WTC11 (cell line): Measurements from ENCODE around the gene ZNF775. TPM values are rescaled to one million over a fixed set of nuclear protein-coding genes. Genes with fewer than 3 reads are reported as not detected.

Experiments
- ATAC-seq: fragments of 200-7000 bp; cut with Tn5 transposase; 2 replicates; pipeline ENCODE4 v1.10.0; 2021; ENCODE audit warnings: mild to moderate bottlenecking, moderate library complexity
- CTCF ChIA-PET: fragments of 300-600 bp; sonication (Branson Sonifier 250); formaldehyde crosslinking; loops from one replicate; lab custom pipeline; 2021; ENCODE audit warnings: antibody characterized with exemption; lab: Charles Lee
- POLR2A ChIA-PET: fragments of 350-600 bp; sonication (Branson Sonifier 250); formaldehyde crosslinking; loops from one replicate; lab custom pipeline; 2021; ENCODE audit warnings: antibody characterized with exemption; lab: Charles Lee
- DNase-seq: peaks from one replicate; pipeline ENCODE4 v3.0.0; 2021; ENCODE audit warnings: low spot score
- H3K27ac Mint-ChIP-seq: 2 replicates; pipeline ENCODE4 v1.8.0; 2021; ENCODE audit warnings: mixed read lengths
- H3K27me3 Mint-ChIP-seq: 2 replicates; pipeline ENCODE4 v1.8.0; 2021; ENCODE audit warnings: low read depth, mild to moderate bottlenecking, moderate library complexity, mixed read lengths
- H3K36me3 Mint-ChIP-seq: 2 replicates; pipeline ENCODE4 v1.8.0; 2021; ENCODE audit warnings: mixed read lengths
- H3K4me1 Mint-ChIP-seq: 2 replicates; pipeline ENCODE4 v1.8.0; 2022; ENCODE audit warnings: mixed read lengths
- H3K4me3 Mint-ChIP-seq: 2 replicates; pipeline ENCODE4 v1.8.0; 2021; ENCODE audit warnings: mild to moderate bottlenecking, moderate library complexity, mixed read lengths
- H3K9me3 Mint-ChIP-seq: 2 replicates; pipeline ENCODE4 v1.8.0; 2021; ENCODE audit warnings: mixed read lengths
- AFF4 ChIP-seq: sonication (generic); formaldehyde crosslinking; IDR thresholded peaks from 2 replicates; pipeline ENCODE4 v1.8.1; 2023; ENCODE audit warnings: mild to moderate bottlenecking, missing genetic modification reagents, borderline replicate concordance
- AR ChIP-seq: fragments of 250-450 bp; sonication (Bioruptor Pico); IDR thresholded peaks from 2 replicates; pipeline ENCODE4 v1.9.0; 2021; ENCODE audit warnings: mild to moderate bottlenecking
- E2F5 ChIP-seq: sonication (generic); formaldehyde crosslinking; IDR thresholded peaks from 2 replicates; pipeline ENCODE4 v1.8.1; 2022; ENCODE audit warnings: mild to moderate bottlenecking, moderate library complexity, missing genetic modification reagents
- ELF4 ChIP-seq: sonication (generic); formaldehyde crosslinking; IDR thresholded peaks from 2 replicates; pipeline ENCODE4 v1.8.1; 2022; ENCODE audit warnings: low read depth, mild to moderate bottlenecking, moderate library complexity, missing genetic modification reagents
- ETV6 ChIP-seq: sonication (generic); formaldehyde crosslinking; IDR thresholded peaks from 2 replicates; pipeline ENCODE4 v1.8.1; 2022; ENCODE audit warnings: mild to moderate bottlenecking, missing genetic modification reagents
- FOXJ3 ChIP-seq: sonication (generic); formaldehyde crosslinking; IDR thresholded peaks from 2 replicates; pipeline ENCODE4 v1.9.0; 2021; ENCODE audit warnings: missing genetic modification reagents, mild to moderate bottlenecking, borderline replicate concordance
- FOXP1 ChIP-seq: sonication (generic); formaldehyde crosslinking; IDR thresholded peaks from 2 replicates; pipeline ENCODE4 v1.8.0; 2022; ENCODE audit warnings: missing genetic modification reagents, mild to moderate bottlenecking, moderate library complexity, borderline replicate concordance
- GTF2I ChIP-seq: fragments of 250-450 bp; sonication (Bioruptor Pico); conservative IDR thresholded peaks from 2 replicates; pipeline ENCODE4 v1.4.0; 2021; ENCODE audit warnings: mild to moderate bottlenecking
- IRF2 ChIP-seq: sonication (generic); formaldehyde crosslinking; IDR thresholded peaks from 2 replicates; pipeline ENCODE4 v1.8.0; 2022; ENCODE audit warnings: low read depth, missing genetic modification reagents, borderline replicate concordance
- MAX ChIP-seq: sonication (generic); formaldehyde crosslinking; IDR thresholded peaks from 2 replicates; pipeline ENCODE4 v1.8.0; 2022; ENCODE audit warnings: mild to moderate bottlenecking, missing genetic modification reagents
- NFE2L1 ChIP-seq: sonication (generic); formaldehyde crosslinking; IDR thresholded peaks from 2 replicates; pipeline ENCODE4 v1.8.1; 2023; ENCODE audit warnings: missing genetic modification reagents
- NFYB ChIP-seq: sonication (generic); formaldehyde crosslinking; conservative IDR thresholded peaks from 2 replicates; pipeline ENCODE4 v1.8.0; 2022; ENCODE audit warnings: low read depth, missing genetic modification reagents
- NR1H2 ChIP-seq: sonication (generic); formaldehyde crosslinking; IDR thresholded peaks from 2 replicates; pipeline ENCODE4 v1.9.0; 2021; ENCODE audit warnings: mild to moderate bottlenecking, moderate library complexity, missing genetic modification reagents
- RELA ChIP-seq: sonication (generic); formaldehyde crosslinking; IDR thresholded peaks from 2 replicates; pipeline ENCODE4 v1.8.1; 2022; ENCODE audit warnings: missing genetic modification reagents, mild to moderate bottlenecking, borderline replicate concordance
- SOX15 ChIP-seq: fragments of 250-450 bp; sonication (Bioruptor Pico); IDR thresholded peaks from 2 replicates; pipeline ENCODE4 v1.9.0; 2021; ENCODE audit warnings: mild to moderate bottlenecking
- ZBTB21 ChIP-seq: sonication (generic); formaldehyde crosslinking; IDR thresholded peaks from 2 replicates; pipeline ENCODE4 v1.8.1; 2023; ENCODE audit warnings: mild to moderate bottlenecking, missing genetic modification reagents, borderline replicate concordance
- ZMAT4 ChIP-seq: fragments of 250-450 bp; sonication (Bioruptor Pico); IDR thresholded peaks from 2 replicates; pipeline ENCODE4 v1.9.0; 2021; ENCODE audit warnings: mild to moderate bottlenecking
- ZNF219 ChIP-seq: sonication (generic); formaldehyde crosslinking; IDR thresholded peaks from 2 replicates; pipeline ENCODE4 v1.8.0; 2023; ENCODE audit warnings: missing genetic modification reagents, mild to moderate bottlenecking, borderline replicate concordance
- ZNF416 ChIP-seq: fragments of 250-450 bp; sonication (Bioruptor Pico); IDR thresholded peaks from 2 replicates; pipeline ENCODE4 v1.9.0; 2021; ENCODE audit warnings: mild to moderate bottlenecking, inconsistent platforms
- ZNF671 ChIP-seq: fragments of 250-450 bp; sonication (Bioruptor Pico); IDR thresholded peaks from 2 replicates; pipeline ENCODE4 v1.8.0; 2021; ENCODE audit warnings: mild to moderate bottlenecking
- total RNA-seq: library from RNA; stranded (reverse); gene quantifications from 3 replicates; pipeline ENCODE4 v1.2.3, GENCODE V29; 2021
- TF ChIP-seq, protein P1 (sequence below): sonication (generic); formaldehyde crosslinking; IDR thresholded peaks from 2 replicates; pipeline ENCODE4 v1.8.1; 2022; ENCODE audit warnings: low read depth, missing genetic modification reagents, borderline replicate concordance
- TF ChIP-seq, protein P2 (sequence below): sonication (generic); formaldehyde crosslinking; IDR thresholded peaks from 2 replicates; pipeline ENCODE4 v1.8.1; 2023; ENCODE audit warnings: mild to moderate bottlenecking, moderate library complexity, missing genetic modification reagents

ZNF775 gene
- total RNA-seq, 1 experiment from 2014 or later: 25.4 TPM

GRCh38 chr7:150444674-150445365, 65.7 kb downstream of the ZNF775 start:
- Mint-ChIP-seq H3K9me3 (peaks cover 12% of the 10 kb centered on the region), H3K4me1 (peaks cover 7% of the 10 kb centered on the region), H3K27me3 (peaks cover 33% of the 10 kb centered on the region), H3K36me3 (peaks cover 3% of the 10 kb centered on the region; the same call in 1 of the 2 replicates), H3K27ac (no peak overlapping the region), H3K4me3 (no peak overlapping the region)
- POLR2A ChIA-PET: no interaction called here
- DNase-seq (no peak), ATAC-seq (no peak)
- CTCF ChIA-PET: interaction anchor here (1.2 kb wide), 1 partner anchor 90 kb away, joined by 4 read pairs; no protein-coding TSS in a partner anchor
- TF ChIP-seq IRF2 (CRISPR knock-in tag) (no peak), ETV6 (CRISPR knock-in tag) (no peak), ZNF416 (no peak), RELA (no peak), FOXP1 (no peak), AFF4 (no peak), ELF4 (CRISPR knock-in tag) (no peak), ZMAT4 (CRISPR knock-in tag) (no peak), NR1H2 (no peak), GTF2I (no peak), NFE2L1 (CRISPR knock-in tag) (no peak), ZNF671 (no peak), FOXJ3 (CRISPR knock-in tag) (no peak), ZNF219 (CRISPR knock-in tag) (no peak)
- TF ChIP-seq, protein P1, sequence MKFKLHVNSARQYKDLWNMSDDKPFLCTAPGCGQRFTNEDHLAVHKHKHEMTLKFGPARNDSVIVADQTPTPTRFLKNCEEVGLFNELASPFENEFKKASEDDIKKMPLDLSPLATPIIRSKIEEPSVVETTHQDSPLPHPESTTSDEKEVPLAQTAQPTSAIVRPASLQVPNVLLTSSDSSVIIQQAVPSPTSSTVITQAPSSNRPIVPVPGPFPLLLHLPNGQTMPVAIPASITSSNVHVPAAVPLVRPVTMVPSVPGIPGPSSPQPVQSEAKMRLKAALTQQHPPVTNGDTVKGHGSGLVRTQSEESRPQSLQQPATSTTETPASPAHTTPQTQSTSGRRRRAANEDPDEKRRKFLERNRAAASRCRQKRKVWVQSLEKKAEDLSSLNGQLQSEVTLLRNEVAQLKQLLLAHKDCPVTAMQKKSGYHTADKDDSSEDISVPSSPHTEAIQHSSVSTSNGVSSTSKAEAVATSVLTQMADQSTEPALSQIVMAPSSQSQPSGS (CRISPR knock-in tag): no peak
- TF ChIP-seq, protein P2, sequence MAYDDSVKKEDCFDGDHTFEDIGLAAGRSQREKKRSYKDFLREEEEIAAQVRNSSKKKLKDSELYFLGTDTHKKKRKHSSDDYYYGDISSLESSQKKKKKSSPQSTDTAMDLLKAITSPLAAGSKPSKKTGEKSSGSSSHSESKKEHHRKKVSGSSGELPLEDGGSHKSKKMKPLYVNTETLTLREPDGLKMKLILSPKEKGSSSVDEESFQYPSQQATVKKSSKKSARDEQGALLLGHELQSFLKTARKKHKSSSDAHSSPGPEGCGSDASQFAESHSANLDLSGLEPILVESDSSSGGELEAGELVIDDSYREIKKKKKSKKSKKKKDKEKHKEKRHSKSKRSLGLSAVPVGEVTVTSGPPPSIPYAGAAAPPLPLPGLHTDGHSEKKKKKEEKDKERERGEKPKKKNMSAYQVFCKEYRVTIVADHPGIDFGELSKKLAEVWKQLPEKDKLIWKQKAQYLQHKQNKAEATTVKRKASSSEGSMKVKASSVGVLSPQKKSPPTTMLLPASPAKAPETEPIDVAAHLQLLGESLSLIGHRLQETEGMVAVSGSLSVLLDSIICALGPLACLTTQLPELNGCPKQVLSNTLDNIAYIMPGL (CRISPR knock-in tag): no peak

DNA sequence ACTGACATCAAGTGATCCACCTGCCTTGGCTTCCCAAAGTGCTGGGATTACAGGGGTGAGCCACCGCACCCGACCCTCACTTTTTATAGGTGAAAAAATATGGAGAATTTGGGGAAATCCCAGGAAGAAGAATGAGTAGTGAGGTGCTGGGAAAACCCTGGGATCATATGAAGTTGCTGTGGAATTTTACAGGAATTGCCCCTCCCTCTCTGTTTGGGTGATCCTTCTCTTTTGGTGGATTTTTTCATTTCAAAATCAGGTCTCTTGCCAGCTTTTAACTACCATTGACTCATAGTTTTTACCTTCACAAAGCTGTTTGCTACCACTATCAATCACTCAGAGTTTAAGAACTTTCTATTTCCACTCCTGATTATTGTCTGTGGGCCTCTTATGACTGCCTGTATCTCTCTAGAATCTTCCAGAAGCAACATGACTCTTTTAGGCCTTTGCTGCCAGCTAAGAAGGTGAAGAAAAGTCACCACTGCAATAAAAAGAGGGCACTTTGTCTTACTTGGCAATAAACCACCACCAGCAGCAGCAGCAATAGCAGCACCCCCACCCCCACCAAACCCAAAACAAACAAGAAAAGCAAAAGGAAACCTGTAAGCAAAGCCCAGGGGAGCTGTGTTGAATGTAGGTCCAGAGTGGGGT, 67.3 kb downstream of the ZNF775 start:
- H3K27me3 Mint-ChIP-seq: peaks cover 47% of the 10 kb centered on the region
- no peak for TF ChIP-seq ZBTB21
- no peak for TF ChIP-seq SOX15 (CRISPR knock-in tag)
- TF ChIP-seq, protein P1 (CRISPR knock-in tag): no peak
- TF ChIP-seq ELF4 (CRISPR knock-in tag): no peak
- TF ChIP-seq NFYB: no peak
- no peak for TF ChIP-seq MAX
- no peak for TF ChIP-seq E2F5
- no peak for TF ChIP-seq AR (CRISPR knock-in tag)

More for the DNA sequence above, 67.3 kb downstream of the ZNF775 start:
- ATAC-seq (no peak), DNase-seq (no peak)
- CTCF ChIA-PET: no interaction called here
- Mint-ChIP-seq H3K4me3 (no peak overlapping the region), H3K27ac (no peak overlapping the region), H3K36me3 (peaks cover 1% of the 10 kb centered on the region; the same call in 1 of the 2 replicates), H3K9me3 (peaks cover 8% of the 10 kb centered on the region), H3K4me1 (peaks cover 13% of the 10 kb centered on the region)
- POLR2A ChIA-PET: no interaction called here
